IMR-90 (cell line): ENCODE measurements around the gene EVL. TPM values are rescaled to one million over a fixed set of nuclear protein-coding genes. Genes with fewer than 3 reads are reported as not detected.

Experiments used
- ATAC-seq: fragments of 200-7000 bp; cut with Tn5 transposase; 2 replicates; pipeline ENCODE4 v1.9.1; 2020; ENCODE audit warnings: low read depth, mild to moderate bottlenecking, moderate library complexity
- BruUV-seq: library from RNA; stranded (reverse); fragments of 400-500 nt; replicated peaks from 2 replicates; lab custom pipeline; 2021; lab: Mats Ljungman, UMichigan
- CTCF ChIA-PET: fragments of 300-600 bp; formaldehyde crosslinking; extraction: SDS; loops from one replicate; lab custom pipeline; 2021; ENCODE audit warnings: antibody characterized with exemption; lab: Yijun Ruan, JAX
- POLR2A ChIA-PET: fragments of 300-600 bp; sonication (Branson Sonifier 250); formaldehyde crosslinking; loops from one replicate; lab custom pipeline; 2022; ENCODE audit warnings: antibody characterized with exemption; ENCODE audit not compliant: unreplicated experiment; lab: Charles Lee
- DNase-seq: peaks from one replicate; pipeline ENCODE4 v3.0.0; 2013
- H2AFZ ChIP-seq: replicated peaks from 2 replicates; pipeline ENCODE3; 2013; ENCODE audit warnings: low read length, mild to moderate bottlenecking; ENCODE audit not compliant: poor library complexity
- H2AK5ac ChIP-seq: 2 replicates; pipeline ENCODE4 v1.6.1; 2013; ENCODE audit warnings: low read depth, low read length, inconsistent platforms
- H2AK9ac ChIP-seq: replicated peaks from 2 replicates; pipeline ENCODE3; 2013; ENCODE audit warnings: mild to moderate bottlenecking, low read depth, low read length, moderate library complexity; ENCODE audit not compliant: poor library complexity
- H2BK120ac ChIP-seq: 2 replicates; pipeline ENCODE4 v1.6.1; 2013; ENCODE audit warnings: low read depth, low read length, inconsistent platforms
- H2BK15ac ChIP-seq: 3 replicates; pipeline ENCODE4 v1.6.1; 2013; ENCODE audit warnings: low read depth, low read length, inconsistent platforms
- H2BK20ac ChIP-seq: 2 replicates; pipeline ENCODE4 v1.6.1; 2013; ENCODE audit warnings: low read depth, mild to moderate bottlenecking, inconsistent platforms, low read length, moderate library complexity
- H2BK5ac ChIP-seq: 2 replicates; pipeline ENCODE4 v1.6.1; 2013; ENCODE audit warnings: mild to moderate bottlenecking, low read depth, low read length, inconsistent platforms; ENCODE audit not compliant: poor library complexity, severe bottlenecking
- H3K14ac ChIP-seq: replicated peaks from 2 replicates; pipeline ENCODE4 v1.6.1; 2013; ENCODE audit warnings: low read depth, low read length, inconsistent platforms
- H3K18ac ChIP-seq: 2 replicates; pipeline ENCODE4 v1.6.1; 2013; ENCODE audit warnings: low read depth, low read length, control low read depth
- H3K23ac ChIP-seq: 2 replicates; pipeline ENCODE4 v1.6.1; 2013; ENCODE audit warnings: low read depth, low read length, inconsistent platforms
- H3K27ac ChIP-seq: 2 replicates; pipeline ENCODE4 v1.5.1; 2013; ENCODE audit warnings: mild to moderate bottlenecking, control low read depth, low read length; ENCODE audit not compliant: insufficient read depth
- H3K27me3 ChIP-seq: 2 replicates; pipeline ENCODE4 v1.6.1; 2013; ENCODE audit warnings: low read length; ENCODE audit not compliant: control insufficient read depth, insufficient read depth
- H3K36me3 ChIP-seq: 2 replicates; pipeline ENCODE4 v1.6.1; 2013; ENCODE audit warnings: low read length, mixed read lengths; ENCODE audit not compliant: control insufficient read depth, insufficient read depth
- H3K4ac ChIP-seq: 2 replicates; pipeline ENCODE4 v1.6.1; 2013; ENCODE audit warnings: low read depth, low read length, inconsistent platforms
- H3K4me1 ChIP-seq: 2 replicates; pipeline ENCODE4 v1.6.1; 2013; ENCODE audit warnings: low read length, mixed read lengths; ENCODE audit not compliant: control insufficient read depth, insufficient read depth
- H3K4me2 ChIP-seq: 2 replicates; pipeline ENCODE4 v1.6.1; 2013; ENCODE audit warnings: low read depth, mild to moderate bottlenecking, control low read depth, low read length, moderate library complexity
- H3K4me3 ChIP-seq: 2 replicates; pipeline ENCODE4 v1.5.1; 2013; ENCODE audit warnings: low read depth, mild to moderate bottlenecking, control low read depth, low read length, moderate library complexity; ENCODE audit not compliant: insufficient read depth
- H3K56ac ChIP-seq: 2 replicates; pipeline ENCODE4 v1.6.1; 2013; ENCODE audit warnings: low read length, inconsistent platforms; ENCODE audit not compliant: insufficient read depth; ENCODE audit errors: extremely low read depth
- H3K79me1 ChIP-seq, 2 experiments: 2 replicates each; pipeline ENCODE4 v1.6.1; 2013; ENCODE audit warnings: low read length in 2 of 2, inconsistent platforms in 1 of 2, low read depth in 1 of 2
- H3K9ac ChIP-seq: 2 replicates; pipeline ENCODE4 v1.6.1; 2013; ENCODE audit warnings: low read depth, low read length, control low read depth
- H3K9me1 ChIP-seq: 2 replicates; pipeline ENCODE4 v1.6.1; 2013; ENCODE audit warnings: low read length, inconsistent platforms; ENCODE audit not compliant: insufficient read depth
- H3K9me3 ChIP-seq: 2 replicates; pipeline ENCODE4 v1.6.1; 2013; ENCODE audit warnings: low read length; ENCODE audit not compliant: control insufficient read depth, insufficient read depth
- H4K20me1 ChIP-seq: 2 replicates; pipeline ENCODE4 v1.6.1; 2013; ENCODE audit warnings: low read length, inconsistent platforms; ENCODE audit not compliant: insufficient read depth
- H4K5ac ChIP-seq: 2 replicates; pipeline ENCODE4 v1.6.1; 2013; ENCODE audit warnings: mild to moderate bottlenecking, low read depth, low read length, control low read depth
- H4K8ac ChIP-seq, 2 experiments: 2 replicates each; pipeline ENCODE4 v1.6.1; 2013; ENCODE audit warnings: low read depth in 2 of 2, low read length in 2 of 2, control low read depth in 1 of 2, inconsistent platforms in 1 of 2
- H4K91ac ChIP-seq: 2 replicates; pipeline ENCODE4 v1.6.1; 2013; ENCODE audit warnings: low read depth, low read length, inconsistent platforms; ENCODE audit not compliant: insufficient read depth
- BHLHE40 ChIP-seq: fragments of 150-350 bp; IDR thresholded peaks from 2 replicates; pipeline ENCODE4 v1.6.1; 2016; ENCODE audit warnings: mild to moderate bottlenecking, low read depth, low read length
- CEBPB ChIP-seq: IDR thresholded peaks from 2 replicates; pipeline ENCODE4 v1.6.1; 2012; ENCODE audit warnings: low read depth, low read length, improper control_type of control experiment
- CHD1 ChIP-seq: IDR thresholded peaks from 2 replicates; pipeline ENCODE4 v1.6.1; 2012; ENCODE audit warnings: low read depth, low read length, improper control_type of control experiment
- CTCF ChIP-seq: conservative IDR thresholded peaks from 2 replicates; pipeline ENCODE4 v1.5.1; 2012; ENCODE audit warnings: mild to moderate bottlenecking, low read depth, low read length, improper control_type of control experiment
- ELK1 ChIP-seq: fragments of 150-350 bp; IDR thresholded peaks from 2 replicates; pipeline ENCODE4 v1.6.1; 2016; ENCODE audit warnings: low read depth, mild to moderate bottlenecking, low read length, moderate library complexity, borderline replicate concordance
- FOS ChIP-seq: fragments of 150-350 bp; IDR thresholded peaks from 2 replicates; pipeline ENCODE4 v1.6.1; 2016; ENCODE audit warnings: low read depth, low read length
- MAFK ChIP-seq: IDR thresholded peaks from 2 replicates; pipeline ENCODE4 v1.6.1; 2012; ENCODE audit warnings: low read depth, low read length, improper control_type of control experiment
- MAZ ChIP-seq: IDR thresholded peaks from 2 replicates; pipeline ENCODE4 v1.6.1; 2012; ENCODE audit warnings: low read depth, mild to moderate bottlenecking, low read length, improper control_type of control experiment, moderate library complexity, borderline replicate concordance
- POLR2A ChIP-seq: IDR thresholded peaks from 2 replicates; pipeline ENCODE4 v1.6.1; 2012; ENCODE audit warnings: mild to moderate bottlenecking, low read depth, low read length
- RAD21 ChIP-seq: IDR thresholded peaks from 2 replicates; pipeline ENCODE4 v1.6.1; 2012; ENCODE audit warnings: low read length, improper control_type of control experiment
- RCOR1 ChIP-seq: IDR thresholded peaks from 2 replicates; pipeline ENCODE4 v1.6.1; 2012; ENCODE audit warnings: mild to moderate bottlenecking, low read length, improper control_type of control experiment; ENCODE audit not compliant: insufficient replicate concordance
- RFX5 ChIP-seq: IDR thresholded peaks from 2 replicates; pipeline ENCODE4 v1.8.0; 2012; ENCODE audit warnings: low read depth, mild to moderate bottlenecking, low read length, moderate library complexity
- SMC3 ChIP-seq: fragments of 150-350 bp; IDR thresholded peaks from 2 replicates; pipeline ENCODE4 v1.6.1; 2016; ENCODE audit warnings: low read depth, mild to moderate bottlenecking, antibody characterized with exemption, low read length, moderate library complexity
- USF2 ChIP-seq: fragments of 150-350 bp; IDR thresholded peaks from 2 replicates; pipeline ENCODE4 v1.6.1; 2017; ENCODE audit warnings: mild to moderate bottlenecking, antibody characterized with exemption, low read length, low read depth
- WGBS, 2 experiments: methylation state at CpG; one replicate each; pipeline versions ENCODE4 v1.1.5 to v1.1.7; 2013; ENCODE audit warnings: missing lambda C conversion rate in 2 of 2; ENCODE audit not compliant: insufficient read length in 1 of 2; ENCODE audit errors: extremely low coverage in 2 of 2; 5-methylcytosine and 5-hydroxymethylcytosine counted together
- dilution Hi-C: fragments of 300-500 bp; cut with HindIII; formaldehyde crosslinking; loops from one replicate; pipeline ENCODE4 v1.14.3; 2018; ENCODE audit warnings: low sequenced_read_pairs; ENCODE audit not compliant: unreplicated experiment
- in situ Hi-C: fragments of 300-500 bp; cut with MboI; formaldehyde crosslinking; loops from 3 replicates; pipeline ENCODE4 v1.14.3; 2019; ENCODE audit warnings: low sequenced_read_pairs, inconsistent platforms, mixed read lengths
- intact Hi-C: fragments of 100-400 bp; cut with micrococcal nuclease; formaldehyde crosslinking; loops from 2 replicates; pipeline ENCODE4 v1.10.0; 2022
- polyA plus RNA-seq, 3 experiments: library from polyadenylated mRNA; depleted of rRNA; stranded (reverse); fragments of >200 nt; gene quantifications; 2 replicates each; pipeline ENCODE4 v1.2.3, GENCODE V29; 2012; ENCODE audit warnings: low replicate concordance in 1 of 3
- total RNA-seq: library from RNA; depleted of rRNA; stranded (reverse); fragments of >200 nt; gene quantifications from 2 replicates; pipeline ENCODE4 v1.2.3, GENCODE V29; 2012

EVL gene
- total and polyA plus RNA-seq, 2 of the 4 experiments (the other 2 are of a cell fraction), result 7.2 to 36.5 TPM

GRCh38 chr14:100138955-100139354 lies 73.7 kb downstream of the EVL start:
- no peaks in the 10 kb centered on the region for H4K20me1 ChIP-seq
- no peak overlapping the region for H3K4me3 ChIP-seq
- ChIA-PET POLR2A (no interaction called here), CTCF (no interaction called here)
- no peak overlapping the region for H2AK5ac ChIP-seq
- 95% methylated on average over 6 of the region's 13 CpGs; no CpG with 5 or more reads in 1 of the 2 experiments for WGBS, 2 experiments
- H3K27ac ChIP-seq, result no peak overlapping the region
- no peak overlapping the region for H3K18ac ChIP-seq
- no peaks in the 10 kb centered on the region for H3K9me3 ChIP-seq
- ATAC-seq (no peak), DNase-seq (no peak)
- peaks cover 19% of the 10 kb centered on the region for H3K36me3 ChIP-seq
- H2BK120ac ChIP-seq, result no peak overlapping the region
- no peak overlapping the region for H2AFZ ChIP-seq
- H2BK15ac ChIP-seq, result no peak overlapping the region
- no peak overlapping the region for H3K9ac ChIP-seq
- no peak overlapping the region for H3K4ac ChIP-seq
- TF ChIP-seq CTCF (no peak), CEBPB (no peak), BHLHE40 (no peak), ELK1 (no peak), MAZ (no peak), MAFK (no peak), USF2 (no peak), FOS (no peak), RAD21 (no peak), RCOR1 (no peak), SMC3 (no peak), POLR2A (no peak), CHD1 (no peak), RFX5 (no peak)
- in situ Hi-C loops, result no loop called here
- no peak overlapping the region for H2BK5ac ChIP-seq
- no peak overlapping the region for H3K14ac ChIP-seq
- BruUV-seq, result no TSS peak
- no peak overlapping the region for H2BK20ac ChIP-seq
- dilution Hi-C loops, result no loop called here
- H3K23ac ChIP-seq, result no peak overlapping the region
- H3K9me1 ChIP-seq, result 0 out of 2 replicates have a peak, but pooled peaks cover 2% of the 10 kb centered on the region
- intact Hi-C loops, result no loop called here
- H2AK9ac ChIP-seq, result no peak overlapping the region
- no peak overlapping the region for H4K91ac ChIP-seq
- no peaks in the 10 kb centered on the region for H3K79me1 ChIP-seq
- H4K8ac ChIP-seq, result no peak overlapping the region
- H3K4me2 ChIP-seq, result no peak overlapping the region
- H3K27me3 ChIP-seq, result no peaks in the 10 kb centered on the region
- no peak overlapping the region for H3K56ac ChIP-seq
- H4K5ac ChIP-seq, result no peak overlapping the region
- H3K4me1 ChIP-seq, result no peaks in the 10 kb centered on the region
